Left cardiac atrium (tissue), 4 donors: ENCODE data around the gene FBXL14. TPM values are rescaled to one million over a fixed set of nuclear protein-coding genes. Genes with fewer than 3 reads are reported as not detected.
A peak's percentile ranks its signal among the peaks of the same experiment; 100 is the strongest.

Experiments
- ATAC-seq, 2 donors: fragments of 200-7000 bp; cut with Tn5 transposase; one replicate each; pipeline ENCODE4 v1.9.1; 2020; ENCODE audit warnings: mild to moderate bottlenecking in 2 of 2, moderate library complexity in 2 of 2
- DNase-seq: peaks from one replicate; pipeline ENCODE4 v3.0.0-alpha.2; 2020
- intact Hi-C, 2 donors: fragments of 100-400 bp; cut with DNase I; formaldehyde crosslinking; loops; one replicate each; pipeline versions ENCODE4 v1.14.1 to v1.15.1; 2022 to 2023
- total RNA-seq, 2 donors: library from RNA; stranded (reverse); fragmentation: NEBNext Ultra II Directional; extraction: Animal tissue kit (Norgen Biotek cat#: 25700); gene quantifications; one replicate each; pipeline ENCODE4 v1.2.1, GENCODE V29; 2021
- donor health status: DM: no; HTN: yes; CAD: no.
- donor health status: DM: no; HTN: yes; CAD: no; lungs with severe emphysema.
- donor health status: DM: yes; HTN: yes; CAD: no.
- donor health status: Dilated cardiomyopathy.

FBXL14 gene
- total RNA-seq, 2 donors from 2014 or later = 7.0 to 7.6 TPM

DNA sequence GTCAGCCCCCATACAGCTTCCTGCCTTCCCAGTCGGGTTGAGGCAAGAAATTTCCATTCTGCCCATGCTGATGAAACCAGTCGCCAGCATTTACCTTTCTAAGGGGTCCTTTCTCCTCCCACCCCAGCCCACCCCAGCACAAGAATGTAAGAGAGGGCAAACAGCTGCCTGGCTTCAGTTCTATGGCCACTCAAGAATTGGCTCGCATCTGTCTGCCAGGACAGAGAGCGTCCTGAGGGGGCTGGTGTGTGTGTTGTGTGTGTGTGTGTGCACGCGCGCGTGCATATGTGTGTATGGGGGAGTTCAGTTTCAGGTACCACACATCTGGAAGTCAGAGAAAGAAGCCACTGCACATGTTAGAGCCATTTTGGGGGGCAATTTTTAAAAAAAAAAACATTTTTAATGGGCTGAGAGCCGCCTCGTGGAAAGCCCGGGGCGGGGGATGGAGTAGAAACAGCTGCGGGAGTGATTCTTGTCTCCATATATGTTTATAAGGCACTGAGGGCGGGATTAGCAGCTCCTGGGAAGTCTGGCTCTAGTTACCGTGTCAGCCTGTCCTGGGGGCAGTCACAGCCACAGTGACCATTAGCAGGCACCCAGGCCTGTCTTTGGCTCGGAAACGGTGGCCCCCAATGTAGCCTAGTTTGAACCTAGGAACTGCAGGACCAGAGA lies 34.4 kb upstream of the FBXL14 start, which contains the start of gene WNT5B:
WNT5B (plus strand) TSS at position 566 of the 672 bp plus-strand sequence. CDS start 2,124 bp downstream, outside the sequence.
- DNase-seq = no peak
- intact Hi-C loops = no loop called here
- ATAC-seq = no peak

DNA sequence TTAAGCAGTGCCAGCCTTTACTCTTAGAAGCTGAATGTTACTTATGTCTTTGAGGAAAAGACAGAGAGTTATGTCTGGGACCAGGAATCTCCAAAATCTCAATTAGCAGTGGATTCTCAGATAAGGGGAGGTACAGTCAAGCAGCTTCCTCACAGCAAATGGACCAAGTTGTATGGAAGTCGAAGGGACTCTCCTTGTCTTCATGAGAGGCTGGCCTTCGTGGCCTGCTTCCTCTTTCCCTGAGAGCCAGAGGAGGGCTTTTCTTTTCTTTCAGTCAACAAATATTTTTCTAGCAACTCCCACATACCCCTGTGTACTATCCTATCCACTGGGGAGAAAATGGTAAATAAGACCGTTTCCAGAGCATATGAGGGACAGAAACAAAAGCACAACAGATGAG lies 28.0 kb upstream of the FBXL14 start:
- no peak for DNase-seq
- intact Hi-C loops = no loop called here
- no peak for ATAC-seq

DNA sequence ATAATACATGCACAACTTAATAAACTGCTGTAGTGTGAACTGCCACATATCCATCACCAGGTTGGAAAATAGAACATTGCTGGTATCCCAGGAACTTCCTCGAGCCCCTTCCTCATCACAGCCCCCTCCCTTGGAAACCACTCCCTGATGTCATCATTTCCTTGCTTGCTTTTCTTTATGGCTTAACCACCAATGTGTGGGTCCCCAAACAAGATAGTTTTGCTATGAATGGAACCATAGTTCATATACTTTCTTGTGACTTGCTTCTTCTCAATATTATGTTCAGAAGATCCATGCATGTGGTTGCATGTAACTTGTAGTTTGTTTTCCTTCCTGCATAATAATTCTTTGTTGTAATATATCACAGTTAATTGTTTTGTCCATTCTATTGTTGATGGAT lies 25.7 kb upstream of the FBXL14 start:
- no peak for ATAC-seq
- intact Hi-C loops = no loop called here
- no peak for DNase-seq

DNA sequence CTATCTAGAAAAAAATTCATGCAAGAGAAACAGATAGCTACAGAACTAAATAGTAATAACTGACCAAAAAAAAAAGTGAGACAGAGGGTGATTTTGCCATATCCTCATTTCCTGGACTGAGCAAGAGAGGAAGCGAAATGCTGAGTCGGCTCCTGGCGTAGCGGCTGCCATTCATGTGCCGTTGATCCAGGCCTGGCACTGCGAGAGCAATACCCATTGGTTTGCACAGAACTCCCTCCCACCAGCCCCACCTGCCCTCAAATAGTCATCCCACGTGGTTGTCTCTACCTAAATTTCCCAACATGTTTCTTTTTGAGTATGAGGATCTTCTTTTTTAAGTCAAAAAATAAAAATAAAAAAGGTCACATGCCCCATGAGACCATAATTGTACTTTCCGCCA lies 25.2 kb upstream of the FBXL14 start:
- ATAC-seq = peak; percentile 65 to 76
- intact Hi-C loops = no loop called here

DNA sequence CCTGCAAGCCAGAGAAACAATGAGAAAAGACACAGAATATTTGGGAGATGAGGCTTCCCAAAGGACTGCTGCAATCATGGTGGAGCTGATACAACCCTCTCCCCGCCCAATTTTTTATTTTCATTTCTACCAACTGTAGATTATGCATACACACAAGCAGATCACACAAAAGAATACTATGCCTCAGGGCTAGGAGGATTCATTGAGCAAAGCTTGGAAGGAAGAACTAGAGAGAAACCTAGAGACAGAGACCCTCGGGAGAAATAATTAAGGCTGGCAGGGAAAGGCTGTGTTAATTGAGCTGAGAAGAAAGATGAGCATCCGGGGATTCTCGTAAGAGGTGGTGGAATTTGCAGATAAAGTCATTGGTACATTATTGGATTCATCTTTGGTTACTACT lies 24.8 kb upstream of the FBXL14 start:
- ATAC-seq (no peak), DNase-seq (no peak)
- intact Hi-C loops = no loop called here

More for the DNA sequence above, 25.2 kb upstream of the FBXL14 start:
- peak; percentile 53 for DNase-seq

DNA sequence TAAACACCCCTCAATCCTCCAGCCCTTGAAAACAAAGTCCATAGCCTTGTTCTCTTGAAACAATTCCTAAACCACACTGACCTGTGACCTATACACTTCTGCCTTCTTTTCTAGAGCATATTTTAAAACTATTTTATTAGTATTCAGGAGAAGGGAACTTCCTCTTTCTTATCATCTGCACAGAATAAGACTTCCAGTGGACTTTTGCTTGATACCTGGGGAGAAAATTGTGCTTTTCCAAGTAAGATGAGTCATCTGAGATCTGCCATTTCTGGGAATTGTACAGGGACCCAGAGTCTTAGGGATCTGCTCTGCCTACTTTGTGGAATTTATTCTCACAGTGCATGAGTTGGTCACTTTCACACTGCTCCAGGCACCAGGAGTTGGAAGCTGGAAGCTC lies 24.1 kb upstream of the FBXL14 start:
- no peak for DNase-seq
- no peak for ATAC-seq
- intact Hi-C loops = no loop called here

DNA sequence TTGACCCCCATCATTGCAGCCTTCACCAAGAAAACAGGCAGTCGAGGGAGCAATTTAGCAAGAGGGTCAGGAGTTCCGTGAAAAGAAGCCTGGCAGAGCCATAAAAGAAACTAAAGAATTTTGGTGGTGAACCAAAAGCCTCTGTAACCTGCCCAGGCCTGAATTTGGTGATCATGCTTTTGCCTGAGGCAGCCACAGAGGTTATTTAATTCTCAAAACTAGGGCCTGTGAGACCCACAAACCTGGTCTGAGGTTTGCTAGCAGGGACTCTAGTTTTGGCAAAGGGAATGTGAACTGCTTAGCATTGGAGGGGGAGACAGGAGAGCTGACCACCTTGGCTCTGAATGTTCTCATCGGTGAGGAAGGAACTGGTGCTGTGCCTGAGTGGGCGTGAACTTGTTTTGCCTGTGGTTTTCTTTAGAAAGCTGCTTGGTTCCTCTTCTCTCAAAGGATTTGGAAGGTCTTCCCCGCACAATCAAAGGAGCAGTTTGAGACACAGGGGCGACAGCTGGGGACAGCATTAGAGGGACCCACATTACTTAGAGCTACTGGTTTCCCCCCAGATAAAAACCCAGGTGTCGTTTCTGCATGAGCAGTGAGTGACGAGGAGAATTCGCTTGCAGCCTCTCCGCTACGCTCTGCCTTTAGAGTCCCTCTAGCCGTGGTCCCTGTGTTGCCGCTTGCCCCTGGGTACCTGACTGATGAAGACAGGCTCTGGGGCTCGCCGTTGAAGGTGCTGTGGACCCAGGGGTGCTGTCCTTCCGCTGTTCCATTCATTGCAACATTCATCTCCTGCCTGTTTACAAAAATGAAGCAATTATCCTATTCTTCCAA lies 22.1 kb upstream of the FBXL14 start:
- intact Hi-C loops = no loop called here
- no peak for ATAC-seq
- no peak for DNase-seq

DNA sequence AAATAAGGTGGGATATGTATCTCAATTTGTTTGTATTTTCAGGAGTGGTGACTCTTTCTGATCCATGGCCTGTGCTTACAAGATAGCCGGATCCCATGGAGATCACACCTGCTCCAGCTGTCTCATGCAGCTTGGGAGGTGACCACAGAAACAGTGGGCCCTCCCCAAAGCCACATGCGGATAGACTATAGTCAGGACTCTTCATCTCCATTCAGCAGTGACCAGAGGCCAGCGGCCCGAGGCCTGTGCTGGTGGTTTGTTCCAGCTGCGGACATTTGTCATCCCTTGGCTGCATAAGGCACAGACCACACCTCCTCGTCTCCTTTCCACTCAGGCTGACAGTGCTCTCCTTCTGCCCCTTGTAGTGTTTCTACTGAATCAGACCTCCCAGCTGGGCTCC lies 20.0 kb upstream of the FBXL14 start:
- no peak for DNase-seq
- intact Hi-C loops = no loop called here
- ATAC-seq = no peak

DNA sequence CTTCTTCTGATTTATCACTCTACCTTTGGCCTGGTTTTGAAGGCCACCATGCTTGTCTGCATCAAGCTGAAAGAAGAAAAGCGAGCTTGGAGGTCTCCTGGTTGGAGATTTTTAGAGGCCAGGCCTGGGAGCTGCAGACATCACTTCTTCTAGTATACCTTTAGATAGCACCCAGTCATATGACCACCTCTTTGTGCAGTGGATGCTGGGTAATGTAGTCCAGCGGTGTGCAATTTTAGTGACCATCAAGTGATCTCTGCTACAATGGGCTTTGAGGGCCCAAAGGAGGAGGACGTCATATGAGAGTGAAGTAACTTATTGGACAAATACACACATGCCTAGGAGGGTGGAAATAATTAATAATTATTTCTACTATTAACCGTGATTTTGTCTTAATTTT lies 19.5 kb upstream of the FBXL14 start:
- DNase-seq (no peak), ATAC-seq (no peak)
- intact Hi-C loops = no loop called here

DNA sequence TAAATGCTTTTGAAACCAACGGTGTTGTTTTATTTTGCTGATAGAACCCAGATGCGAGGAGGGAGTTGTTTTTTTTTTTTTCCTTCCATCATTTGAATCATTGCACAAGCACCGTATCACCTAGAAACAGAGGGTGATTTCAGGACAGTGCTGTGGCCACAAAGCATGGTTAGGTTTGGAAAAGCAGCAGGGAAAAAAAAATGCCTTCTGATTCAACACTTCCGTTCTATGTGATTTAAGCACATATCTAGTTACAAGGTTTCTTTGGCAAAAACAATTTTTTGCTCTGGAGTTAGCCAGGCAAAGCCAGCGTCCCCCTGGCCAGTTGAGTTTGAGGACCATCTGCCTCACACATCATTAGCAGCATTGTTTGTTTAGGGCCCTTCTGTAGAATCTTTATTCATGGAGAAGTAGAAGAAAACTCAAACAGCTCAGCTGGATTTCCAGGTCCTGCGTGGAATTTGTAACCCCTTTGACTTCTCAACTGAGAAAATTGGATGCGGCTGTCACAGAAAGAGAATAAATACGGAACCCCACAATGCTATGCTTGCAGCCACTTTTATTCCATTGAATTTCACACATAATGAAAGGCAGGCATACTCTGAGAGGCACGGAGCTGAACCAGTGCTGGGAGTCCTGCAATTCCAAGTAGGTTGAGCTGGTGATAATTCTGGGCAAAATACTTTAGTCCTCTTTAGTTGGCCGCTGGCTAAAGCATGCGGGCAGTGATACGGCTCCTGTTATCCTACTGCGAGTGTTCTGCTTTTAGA lies 17.6 kb upstream of the FBXL14 start:
- DNase-seq (no peak), ATAC-seq (peak; percentile 46 to 60)
- intact Hi-C loops = no loop called here

DNA sequence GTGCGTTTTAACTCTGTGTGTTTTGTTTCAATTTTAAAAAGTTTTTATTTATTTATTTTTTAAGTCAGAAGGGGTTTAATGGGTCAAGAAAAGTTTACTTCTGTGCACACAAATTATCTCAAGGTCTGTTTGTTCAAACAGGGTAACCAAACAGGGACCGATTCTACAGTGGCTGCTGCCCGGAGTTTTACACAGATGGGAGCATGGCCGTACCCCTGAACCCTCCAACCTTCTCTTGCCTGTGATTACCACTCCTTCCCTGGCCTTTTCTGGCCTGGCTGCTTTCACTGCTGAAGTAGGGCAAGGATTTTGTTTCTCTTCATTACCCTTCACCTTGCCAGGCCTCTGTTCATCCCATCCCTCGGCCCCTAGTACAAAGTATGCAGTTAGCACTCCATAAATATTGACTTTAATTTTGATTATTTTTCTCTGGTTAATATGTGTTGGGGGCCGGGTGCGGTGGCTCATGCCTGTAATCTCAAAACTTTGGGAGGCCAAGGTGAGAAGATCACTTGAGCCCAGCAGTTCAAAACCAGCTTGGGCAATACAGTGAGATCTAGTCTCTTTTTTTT lies 15.8 kb upstream of the FBXL14 start:
- intact Hi-C loops = no loop called here
- no peak for DNase-seq
- no peak for ATAC-seq

DNA sequence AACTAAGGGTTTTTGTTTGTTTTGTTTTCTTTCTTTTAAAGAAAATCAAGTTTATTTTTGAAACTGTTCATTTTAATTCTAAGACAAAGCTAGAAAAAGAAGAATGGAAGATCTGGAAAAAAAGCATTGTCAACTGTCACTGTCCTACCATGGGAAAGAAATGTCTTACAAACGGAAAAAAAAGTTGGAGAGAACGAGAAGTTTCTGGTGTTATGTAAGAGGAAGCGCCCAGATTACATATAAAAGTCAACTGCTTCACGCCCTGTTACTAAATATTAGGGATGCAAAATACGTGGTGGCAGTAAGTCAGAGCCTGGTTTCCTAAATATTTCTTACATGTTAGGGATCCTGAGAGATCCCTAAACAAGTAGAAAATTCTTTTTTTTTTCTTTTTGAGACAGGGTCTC lies 14.3 kb upstream of the FBXL14 start:
- no peak for DNase-seq
- no peak for ATAC-seq
- intact Hi-C loops = no loop called here

DNA sequence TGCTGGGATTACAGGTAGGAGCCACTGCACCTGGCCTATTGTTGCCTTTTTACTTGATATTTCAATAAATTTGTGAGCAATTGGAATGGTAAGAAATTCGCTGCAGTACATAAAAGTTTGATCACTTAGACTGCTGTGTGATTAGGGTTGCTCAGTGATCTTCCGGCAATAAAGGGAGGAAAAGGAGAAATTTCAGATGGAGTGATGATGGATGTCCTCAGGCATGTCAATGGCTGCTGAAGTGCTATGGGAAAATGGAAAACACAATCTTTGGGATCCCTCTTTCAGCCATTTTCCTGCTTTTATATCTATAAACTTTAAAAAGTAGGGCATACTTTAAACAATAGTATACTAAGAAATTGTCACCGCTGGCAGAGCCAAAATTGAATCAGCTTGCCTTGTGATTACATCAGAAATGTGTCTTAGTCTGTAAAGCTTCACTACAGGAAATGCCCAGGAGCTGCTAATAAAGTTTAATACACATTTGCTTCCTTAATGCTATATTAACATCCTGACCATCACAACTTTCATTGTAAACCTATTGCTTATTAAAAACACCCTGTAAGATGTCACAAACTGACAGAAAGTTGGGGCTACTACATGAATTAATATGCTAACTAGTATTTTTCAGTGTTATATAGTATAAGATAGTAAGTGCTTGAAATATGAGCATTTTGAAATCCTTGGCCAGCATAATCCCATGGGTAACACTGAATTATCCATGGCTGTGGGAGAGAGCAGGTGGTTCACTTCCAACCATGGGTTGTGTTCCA lies 13.7 kb upstream of the FBXL14 start:
- intact Hi-C loops = no loop called here
- no peak for ATAC-seq
- no peak for DNase-seq

DNA sequence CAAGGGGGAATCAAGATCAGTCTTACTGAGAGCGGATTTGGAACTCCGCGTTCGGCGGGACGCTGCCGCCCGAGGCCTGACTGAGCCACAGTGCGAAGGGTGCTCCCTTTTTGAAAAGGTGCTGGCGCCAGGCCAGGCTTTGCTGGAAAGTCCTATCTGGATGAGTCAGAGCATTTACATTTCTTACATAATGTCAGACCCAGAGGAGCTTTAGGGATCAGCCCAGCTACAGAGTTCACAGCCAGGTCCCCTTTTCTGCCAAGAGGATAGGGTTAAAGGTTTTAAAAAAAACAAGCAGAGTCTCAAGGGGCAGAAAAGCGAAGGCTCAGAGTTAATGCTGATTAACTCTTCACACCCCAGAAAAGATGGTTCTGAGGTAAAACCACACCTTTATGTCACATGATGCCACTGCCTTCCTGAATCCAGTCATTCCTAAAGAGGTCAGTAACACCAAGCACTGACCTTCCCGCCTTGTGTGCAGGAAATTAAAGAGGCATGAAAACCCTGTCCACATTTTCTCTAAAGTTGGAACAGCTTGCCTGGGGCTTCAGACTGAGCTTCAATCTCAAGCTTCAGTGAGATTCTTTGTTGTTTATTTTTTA lies 11.7 kb upstream of the FBXL14 start:
- intact Hi-C loops = no loop called here
- DNase-seq (peak; percentile 95), ATAC-seq (peak; percentile 71 to 86)

DNA sequence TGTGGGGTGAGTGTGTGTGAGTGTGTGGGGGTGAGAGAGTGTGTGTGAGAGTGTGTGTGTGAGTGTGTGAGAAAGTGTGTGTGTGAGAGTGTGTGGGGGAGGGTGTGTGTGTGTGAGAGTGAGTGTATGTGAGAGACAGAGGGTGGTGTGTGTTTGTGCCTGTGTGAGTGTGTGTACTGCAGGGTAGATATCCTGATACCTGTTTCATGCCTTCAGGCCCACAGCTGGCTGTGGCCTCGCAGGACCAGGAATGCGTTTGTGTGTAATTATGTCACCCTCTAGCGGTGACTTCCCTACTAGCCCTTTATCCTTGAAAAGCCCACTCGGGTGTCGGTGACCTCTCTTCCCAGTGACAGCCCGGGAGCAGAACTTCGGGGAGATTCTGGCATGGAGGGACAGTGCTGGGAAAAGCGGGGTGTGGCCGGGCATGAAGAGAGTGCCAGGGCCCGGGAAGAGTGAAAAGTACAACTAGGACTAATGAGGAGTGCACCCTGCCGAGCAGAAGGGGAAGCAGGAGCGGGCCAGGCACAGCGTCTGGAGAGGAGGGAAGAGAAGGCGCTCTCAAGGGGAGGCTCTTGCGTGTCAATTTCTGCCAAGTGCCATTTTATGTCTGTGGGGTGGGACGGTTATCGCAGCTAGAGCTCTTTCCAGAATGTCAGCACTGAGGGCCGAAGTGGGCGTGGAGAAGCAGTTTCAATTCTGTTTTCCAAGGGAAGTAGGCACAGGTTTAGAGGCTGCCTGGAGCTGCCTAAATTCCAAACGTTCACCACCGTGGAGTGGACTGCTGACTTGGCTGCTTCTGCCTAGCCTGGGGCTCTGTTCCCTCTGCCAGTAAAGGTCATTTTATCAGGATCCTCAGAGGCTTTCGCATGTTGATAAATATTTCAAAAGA lies 11.0 kb upstream of the FBXL14 start:
- intact Hi-C loops = no loop called here
- peak; percentile 83 for ATAC-seq

DNA sequence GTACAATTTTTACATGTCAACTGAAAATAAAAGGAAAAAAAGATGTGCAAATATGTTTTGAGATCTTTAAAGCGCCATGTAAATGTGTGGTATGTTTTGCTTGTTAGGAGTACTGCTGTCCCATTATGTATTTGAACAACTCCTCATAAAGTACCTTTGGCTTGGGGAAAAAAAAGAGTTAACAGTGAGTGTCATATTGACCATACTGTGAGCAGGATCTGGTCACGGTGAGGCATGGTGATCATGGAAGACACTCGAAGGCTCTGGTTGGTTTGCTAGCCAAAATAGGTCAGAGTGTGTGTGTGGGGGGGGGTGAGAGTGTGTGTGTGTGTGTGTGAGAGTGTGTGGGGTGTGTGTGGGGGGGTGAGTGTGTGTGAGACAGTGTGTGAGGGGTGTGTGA lies 10.1 kb upstream of the FBXL14 start:
- intact Hi-C loops = no loop called here
- no peak for DNase-seq
- ATAC-seq = no peak

More for the DNA sequence above, 11.0 kb upstream of the FBXL14 start:
- peak; percentile 73 for DNase-seq

DNA sequence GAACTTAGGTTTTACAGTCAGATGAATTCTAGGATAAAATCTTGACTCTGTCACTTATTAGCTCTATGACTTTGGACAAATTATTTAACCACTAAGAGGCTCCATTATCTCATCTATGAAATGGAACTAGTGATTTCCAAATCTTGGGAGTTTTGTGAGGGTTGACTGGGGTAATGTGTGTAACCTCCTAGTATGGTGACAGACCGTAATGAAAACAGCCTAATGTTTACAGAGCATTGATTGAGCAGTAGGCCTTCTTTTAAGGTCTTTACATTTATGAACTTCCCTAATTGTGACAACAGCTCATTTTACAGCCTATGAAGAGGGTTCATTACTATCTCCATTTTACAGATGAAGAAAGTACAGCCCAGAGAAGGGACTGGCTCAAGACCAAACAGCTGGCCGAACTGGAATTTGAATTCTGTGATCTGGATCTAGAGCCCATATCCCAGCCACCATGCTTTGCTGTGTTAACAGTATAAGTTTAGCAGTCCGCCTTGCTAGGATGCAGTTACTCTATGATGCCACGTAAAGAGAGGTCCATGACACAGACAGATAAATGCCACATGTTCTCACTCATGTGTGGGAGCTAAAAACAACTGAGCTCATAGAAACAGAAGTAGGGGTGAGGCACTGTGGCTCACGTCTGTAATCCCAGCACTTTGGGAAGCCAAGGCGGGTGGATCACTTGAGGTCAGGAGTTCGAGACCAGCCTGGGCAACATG lies 9.1 kb upstream of the FBXL14 start:
- intact Hi-C loops = no loop called here
- ATAC-seq = no peak
- no peak for DNase-seq
